IMR-90 (cell line): ENCODE data around the gene DCDC1.

Experiments used
- USF2 ChIP-seq: fragments of 150-350 bp; IDR thresholded peaks from 2 replicates; pipeline ENCODE4 v1.6.1; 2017; ENCODE audit warnings: mild to moderate bottlenecking, antibody characterized with exemption, low read length, low read depth
- TF ChIP-seq, protein P1 (sequence below): conservative IDR thresholded peaks from 2 replicates; pipeline ENCODE4 v1.5.1; 2012; ENCODE audit warnings: mild to moderate bottlenecking, low read depth, low read length, improper control_type of control experiment

DNA sequence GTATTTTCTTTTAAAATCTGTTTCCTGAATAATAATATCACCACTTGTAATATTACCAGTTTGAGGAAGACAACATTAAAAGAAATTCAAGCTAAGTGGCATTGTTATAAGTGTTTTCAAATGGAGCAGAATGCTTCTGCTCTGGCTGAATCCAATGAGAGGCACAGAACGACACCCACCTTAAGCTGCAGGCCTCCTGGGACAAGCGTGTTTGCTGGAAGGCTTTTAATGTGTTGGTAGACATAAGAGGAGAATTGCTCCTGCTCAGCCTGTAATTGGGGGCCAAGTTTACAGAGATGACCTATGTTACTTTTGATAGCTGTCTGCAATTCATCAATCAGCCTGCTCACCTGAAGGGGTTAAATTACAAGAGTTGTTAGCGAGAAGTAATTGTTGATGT, 242.2 kb downstream of the DCDC1 start:
- TF ChIP-seq USF2: no peak
- TF ChIP-seq, protein P1, sequence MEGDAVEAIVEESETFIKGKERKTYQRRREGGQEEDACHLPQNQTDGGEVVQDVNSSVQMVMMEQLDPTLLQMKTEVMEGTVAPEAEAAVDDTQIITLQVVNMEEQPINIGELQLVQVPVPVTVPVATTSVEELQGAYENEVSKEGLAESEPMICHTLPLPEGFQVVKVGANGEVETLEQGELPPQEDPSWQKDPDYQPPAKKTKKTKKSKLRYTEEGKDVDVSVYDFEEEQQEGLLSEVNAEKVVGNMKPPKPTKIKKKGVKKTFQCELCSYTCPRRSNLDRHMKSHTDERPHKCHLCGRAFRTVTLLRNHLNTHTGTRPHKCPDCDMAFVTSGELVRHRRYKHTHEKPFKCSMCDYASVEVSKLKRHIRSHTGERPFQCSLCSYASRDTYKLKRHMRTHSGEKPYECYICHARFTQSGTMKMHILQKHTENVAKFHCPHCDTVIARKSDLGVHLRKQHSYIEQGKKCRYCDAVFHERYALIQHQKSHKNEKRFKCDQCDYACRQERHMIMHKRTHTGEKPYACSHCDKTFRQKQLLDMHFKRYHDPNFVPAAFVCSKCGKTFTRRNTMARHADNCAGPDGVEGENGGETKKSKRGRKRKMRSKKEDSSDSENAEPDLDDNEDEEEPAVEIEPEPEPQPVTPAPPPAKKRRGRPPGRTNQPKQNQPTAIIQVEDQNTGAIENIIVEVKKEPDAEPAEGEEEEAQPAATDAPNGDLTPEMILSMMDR: no peak
